Measurements from ENCODE around the gene UBA52. TPM values are rescaled to one million over a fixed set of nuclear protein-coding genes. Genes with fewer than 3 reads are reported as not detected.

UBA52 gene
- total and polyA plus RNA-seq, 2 donors (not counting 1 experiment from before 2014, with no cell fraction given) = 1,837 to 5,694 TPM

- Mint-ChIP-seq H3K27me3 (peaks cover 56% of the 10 kb centered on the region), H3K9me3 (ENCODE audit: insufficient read depth) (no peaks in the 10 kb centered on the region), H3K4me3 (peak overlapping the region; percentile 85), H3K4me1 (peaks cover 37% of the 10 kb centered on the region), H3K27ac (no peak overlapping the region)
- Histone ChIP-seq H3K27ac (ENCODE audit: low read length in 2 of 2) (no peak overlapping the region), H2AFZ (ENCODE audit: insufficient read depth, low read depth, low read length, poor library complexity, severe bottlenecking) (peak overlapping the region; percentile 78), H3K4me2 (replicated peaks; ENCODE audit: low read depth, low read length, poor library complexity, severe bottlenecking) (peak overlapping the region; percentile 97), H3K4me1 (ENCODE audit: control insufficient read depth in 2 of 2, insufficient read depth in 2 of 2, low read length in 2 of 2) (peaks cover 38 to 51% of the 10 kb centered on the region in 2 donors), H3K36me3 (replicated peaks in 1 of 2; ENCODE audit: control extremely low read depth in 1 of 2, control insufficient read depth in 1 of 2, extremely low read depth in 1 of 2, insufficient read depth in 2 of 2, low read length in 1 of 2) (no peaks in the 10 kb centered on the region), H3K9me3 (ENCODE audit: control extremely low read depth in 1 of 3, control insufficient read depth in 2 of 3, insufficient read depth in 1 of 3, low read length in 2 of 3) (peaks cover 0 to 26% (median 0%) of the 10 kb centered on the region in 3 donors), H3K4me3 (ENCODE audit: control extremely low read depth in 1 of 5, extremely low read depth in 1 of 5, insufficient read depth in 1 of 5, low read depth in 2 of 5, low read length in 4 of 5) (peak overlapping the region in 4 of 5 experiments; percentile 20 to 61 (median 51)), H4K20me1 (ENCODE audit: control insufficient read depth, insufficient read depth, low read length, poor library complexity, severe bottlenecking) (no peaks in the 10 kb centered on the region), H3K79me2 (ENCODE audit: control insufficient read depth, insufficient read depth, low read length) (no peaks in the 10 kb centered on the region), H3K27me3 (replicated peaks in 1 of 4; ENCODE audit: control extremely low read depth in 1 of 4, control insufficient read depth in 3 of 4, insufficient read depth in 4 of 4, low read length in 3 of 4) (peaks cover 0 to 88% (median 65%) of the 10 kb centered on the region in 4 experiments), H3K9ac (ENCODE audit: low read length) (peak overlapping the region; percentile 69)
- intact Hi-C loops (cut with micrococcal nuclease) = no loop called here
- TF ChIP-seq EZH2 (IDR thresholded peaks at IDR 0.05; ENCODE audit: borderline replicate concordance, insufficient read depth, low read depth, low read length, poor library complexity, severe bottlenecking) = no peak
- TF ChIP-seq CTCF (IDR thresholded peaks at IDR 0.05) = no peak
- ATAC-seq (ENCODE audit: low read depth) (peak; percentile 42), DNase-seq (peak; percentile 63)
- ChIA-PET CTCF (no interaction called here), POLR2A (interaction anchor here (0.6 kb wide), 1 partner anchor 81 kb away, joined by 5 read pairs; no protein-coding TSS in a partner anchor)
- WGBS (ENCODE audit: insufficient coverage) = 1% methylated on average over 49 of the region's 62 CpGs
Measured at GRCh38 chr19:18611327-18612050, 39.8 kb downstream of the UBA52 start.

Measured in B cell (primary cell).